Measurements from ENCODE around the gene ARHGAP40. TPM values are rescaled to one million over a fixed set of nuclear protein-coding genes. Genes with fewer than 3 reads are reported as not detected.

ARHGAP40 gene
- not detected in 2 replicates for total RNA-seq

DNA sequence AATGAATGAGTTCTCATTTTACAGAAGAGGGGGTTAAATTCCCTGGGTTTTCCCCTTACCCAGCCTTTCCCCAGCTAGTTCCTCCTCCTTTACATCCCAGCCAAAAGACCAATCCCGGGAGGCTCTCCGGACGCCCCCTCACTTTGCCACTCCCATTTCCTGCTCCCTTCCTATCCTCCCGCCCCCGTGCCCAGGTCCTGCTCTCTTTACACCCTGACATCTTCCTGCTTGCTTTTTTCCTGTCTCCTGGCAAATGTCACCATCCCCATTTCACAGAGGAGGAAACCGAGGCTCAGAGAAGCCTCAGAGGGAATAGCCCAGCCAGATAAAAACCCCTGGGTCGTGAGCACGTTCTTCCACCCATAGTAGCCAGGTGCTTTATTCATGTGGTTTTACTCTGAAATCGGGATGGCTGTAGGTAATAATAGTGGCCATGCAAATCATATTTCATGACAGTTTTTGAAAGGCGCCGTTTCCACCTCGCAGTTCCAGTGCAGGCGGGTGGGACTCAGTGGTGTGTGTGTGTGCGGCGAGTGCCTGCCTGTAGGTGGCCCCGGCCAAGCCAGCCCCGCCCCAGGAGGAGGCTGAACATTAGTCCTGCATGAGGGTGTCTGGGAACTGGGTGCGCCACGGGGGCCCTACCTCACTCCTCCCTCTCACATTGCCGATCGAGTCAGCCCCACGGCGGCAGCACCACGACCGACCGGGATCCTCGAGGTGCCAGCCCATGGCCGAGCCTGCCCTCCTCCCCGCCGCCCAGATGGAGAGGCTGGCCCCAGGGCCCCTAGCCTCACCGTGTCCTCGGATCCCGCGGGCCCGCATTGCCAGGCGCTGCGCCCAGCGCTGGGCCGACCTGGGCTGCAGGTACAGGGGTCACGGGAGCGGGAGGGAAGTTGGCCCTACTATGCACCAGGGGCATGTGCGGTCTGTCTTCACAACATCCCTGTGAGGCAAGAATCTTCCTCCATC lies at the start of gene ARHGAP40:
ARHGAP40 (plus strand) TSS at position 594 of the 969 bp plus-strand sequence.
- no peak for DNase-seq (ENCODE audit: low spot score)
- Mint-ChIP-seq H3K27ac (no peak within 1 kb of the TSS), H3K9me3 (no peaks in the 10 kb centered on the region), H3K36me3 (ENCODE audit: low read depth) (no peaks in the 10 kb centered on the region), H3K27me3 (ENCODE audit: insufficient read depth) (peaks cover 46% of the 10 kb centered on the region), H3K4me3 (peak within 1 kb of the TSS; percentile 17), H3K4me1 (ENCODE audit: low read depth) (peaks cover 7% of the 10 kb centered on the region)
- intact Hi-C loops (cut with micrococcal nuclease) = no loop called here

DNA sequence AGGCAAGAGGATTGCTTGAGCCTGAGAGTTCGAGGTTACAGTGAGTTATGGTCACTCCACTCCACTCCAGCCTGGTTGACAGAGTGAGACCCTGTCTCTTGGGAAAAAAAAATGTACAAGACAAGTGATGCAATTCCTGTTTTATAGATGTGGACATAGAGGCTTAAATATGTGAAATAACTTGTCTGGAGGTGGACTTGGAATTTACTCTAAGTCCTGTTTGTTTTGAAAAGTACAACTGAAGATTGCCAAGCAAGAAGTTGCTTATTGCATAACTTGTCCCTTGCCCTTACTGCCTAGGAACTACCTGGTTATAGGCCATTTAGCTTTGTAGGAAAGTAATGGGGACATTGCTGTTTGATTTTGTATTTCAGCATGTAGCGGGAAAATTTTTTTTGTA lies 46.6 kb upstream of the ARHGAP40 start:
- Mint-ChIP-seq H3K36me3 (ENCODE audit: low read depth) (peaks cover 28% of the 10 kb centered on the region), H3K9me3 (no peaks in the 10 kb centered on the region), H3K4me1 (ENCODE audit: low read depth) (no peaks in the 10 kb centered on the region), H3K27me3 (ENCODE audit: insufficient read depth) (no peaks in the 10 kb centered on the region), H3K27ac (no peak overlapping the region), H3K4me3 (no peak overlapping the region)
- no peak for DNase-seq (ENCODE audit: low spot score)
- intact Hi-C loops (cut with micrococcal nuclease) = no loop called here

DNA sequence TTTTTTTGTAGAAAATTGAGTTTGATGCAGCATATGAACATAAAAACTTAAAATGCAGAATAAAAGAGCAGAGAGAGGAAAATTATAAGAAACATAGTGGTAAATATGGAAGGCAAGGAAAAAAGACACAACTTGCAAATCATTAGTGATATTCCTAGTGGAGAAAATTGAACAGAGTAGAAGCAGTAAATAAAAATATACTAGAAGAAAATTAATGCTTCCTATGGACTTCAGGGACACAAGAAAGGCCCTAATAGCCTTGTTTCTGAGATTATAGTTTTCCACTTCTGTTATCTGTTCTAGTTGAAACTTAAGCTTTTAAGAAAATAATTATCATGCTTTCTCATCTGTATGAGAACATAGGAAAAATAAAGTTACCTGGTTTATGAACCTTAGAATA lies 46.2 kb upstream of the ARHGAP40 start:
- intact Hi-C loops (cut with micrococcal nuclease) = no loop called here
- DNase-seq (ENCODE audit: low spot score) = no peak
- H3K4me3 Mint-ChIP-seq = no peak overlapping the region

DNA sequence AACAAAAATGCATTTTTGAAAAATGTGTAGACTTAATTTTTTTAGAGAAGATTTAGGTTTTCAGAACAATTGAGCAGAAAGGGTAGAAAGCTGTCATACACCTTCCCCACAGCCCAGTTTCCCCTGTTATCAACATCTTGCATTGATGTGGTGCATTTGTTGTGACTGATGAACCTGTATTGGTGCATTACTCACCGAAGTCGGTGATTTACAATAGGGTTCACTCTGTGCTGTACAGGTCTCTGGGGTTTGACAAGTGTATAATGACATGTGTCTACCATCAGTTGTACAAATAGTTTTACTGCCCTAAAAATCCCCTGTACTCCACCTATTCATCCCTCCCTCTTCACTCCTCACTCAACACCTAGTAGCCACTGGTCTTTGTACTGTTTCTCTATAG lies 44.4 kb upstream of the ARHGAP40 start:
- no peaks in the 10 kb centered on the region for H3K4me1 Mint-ChIP-seq (ENCODE audit: low read depth)
- intact Hi-C loops (cut with micrococcal nuclease) = no loop called here
- no peaks in the 10 kb centered on the region for H3K27me3 Mint-ChIP-seq (ENCODE audit: insufficient read depth)
- H3K27ac Mint-ChIP-seq = no peak overlapping the region
- no peak for DNase-seq (ENCODE audit: low spot score)
- peaks cover 28% of the 10 kb centered on the region for H3K36me3 Mint-ChIP-seq (ENCODE audit: low read depth)
- no peaks in the 10 kb centered on the region for H3K9me3 Mint-ChIP-seq
- no peak overlapping the region for H3K4me3 Mint-ChIP-seq

More for the DNA sequence above, 46.2 kb upstream of the ARHGAP40 start:
- Mint-ChIP-seq H3K27ac (no peak overlapping the region), H3K36me3 (ENCODE audit: low read depth) (peaks cover 25% of the 10 kb centered on the region), H3K27me3 (ENCODE audit: insufficient read depth) (no peaks in the 10 kb centered on the region), H3K9me3 (no peaks in the 10 kb centered on the region), H3K4me1 (ENCODE audit: low read depth) (no peaks in the 10 kb centered on the region)

DNA sequence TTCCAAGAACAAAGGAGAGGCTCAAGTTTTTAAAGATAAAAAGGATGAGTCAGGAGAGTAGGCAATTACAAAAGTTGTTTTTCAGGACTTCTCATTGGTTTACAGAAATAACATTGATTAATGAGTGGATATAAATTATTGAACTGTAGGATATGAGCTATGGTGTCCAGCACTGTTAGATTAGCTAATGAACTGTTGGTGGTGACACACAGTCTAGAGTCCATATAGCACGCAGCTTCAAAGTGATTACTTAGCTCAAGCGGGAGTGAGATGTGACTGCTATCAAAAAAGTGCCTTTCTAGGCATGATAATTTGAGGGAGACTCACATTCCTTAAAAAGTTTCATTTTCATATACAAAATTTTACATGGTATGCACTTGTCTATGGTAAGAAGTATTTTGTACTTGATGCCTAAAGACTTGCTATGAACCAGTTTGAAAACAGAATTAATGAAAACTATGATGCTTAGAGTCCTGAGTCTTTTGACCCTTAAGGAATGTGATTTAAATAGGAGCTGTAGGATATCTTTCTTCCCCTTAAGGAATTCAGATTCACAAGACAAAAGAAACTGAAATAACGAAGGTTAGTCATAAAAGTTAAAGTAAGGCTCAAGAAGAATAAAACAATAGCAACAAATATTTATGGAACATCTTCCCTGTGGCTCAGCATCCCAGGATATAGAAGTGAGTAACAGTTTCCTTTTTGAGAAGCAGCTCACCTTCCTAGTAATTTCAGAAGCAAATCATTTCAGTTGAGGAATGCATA lies 42.8 kb upstream of the ARHGAP40 start:
- Mint-ChIP-seq H3K27ac (no peak overlapping the region), H3K36me3 (ENCODE audit: low read depth) (peaks cover 28% of the 10 kb centered on the region), H3K4me1 (ENCODE audit: low read depth) (no peaks in the 10 kb centered on the region), H3K4me3 (no peak overlapping the region), H3K27me3 (ENCODE audit: insufficient read depth) (no peaks in the 10 kb centered on the region), H3K9me3 (no peaks in the 10 kb centered on the region)
- DNase-seq (ENCODE audit: low spot score) = no peak
- intact Hi-C loops (cut with micrococcal nuclease) = no loop called here

DNA sequence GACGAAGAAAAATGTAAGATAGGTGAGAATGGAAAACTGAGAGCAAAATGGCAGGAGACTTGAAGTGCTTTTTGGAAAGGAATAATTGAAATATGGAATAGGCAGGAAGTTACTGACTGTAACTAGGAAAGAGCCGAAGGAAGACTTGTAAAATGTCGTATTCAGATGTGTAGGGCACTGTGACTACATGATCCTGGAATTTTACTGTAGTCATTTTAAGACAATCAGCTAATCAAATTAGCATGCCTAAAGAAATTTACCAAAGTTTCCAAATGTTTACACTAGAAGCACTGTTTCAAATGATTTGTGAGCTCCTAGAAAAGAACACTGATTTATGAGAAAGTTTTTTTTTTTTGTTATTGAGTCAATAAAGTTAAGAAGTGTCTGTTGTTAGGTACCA lies 41.8 kb upstream of the ARHGAP40 start:
- Mint-ChIP-seq H3K27me3 (ENCODE audit: insufficient read depth) (no peaks in the 10 kb centered on the region), H3K4me1 (ENCODE audit: low read depth) (no peaks in the 10 kb centered on the region), H3K4me3 (no peak overlapping the region), H3K9me3 (no peaks in the 10 kb centered on the region), H3K36me3 (ENCODE audit: low read depth) (peaks cover 25% of the 10 kb centered on the region), H3K27ac (no peak overlapping the region)
- intact Hi-C loops (cut with micrococcal nuclease) = no loop called here
- no peak for DNase-seq (ENCODE audit: low spot score)

DNA sequence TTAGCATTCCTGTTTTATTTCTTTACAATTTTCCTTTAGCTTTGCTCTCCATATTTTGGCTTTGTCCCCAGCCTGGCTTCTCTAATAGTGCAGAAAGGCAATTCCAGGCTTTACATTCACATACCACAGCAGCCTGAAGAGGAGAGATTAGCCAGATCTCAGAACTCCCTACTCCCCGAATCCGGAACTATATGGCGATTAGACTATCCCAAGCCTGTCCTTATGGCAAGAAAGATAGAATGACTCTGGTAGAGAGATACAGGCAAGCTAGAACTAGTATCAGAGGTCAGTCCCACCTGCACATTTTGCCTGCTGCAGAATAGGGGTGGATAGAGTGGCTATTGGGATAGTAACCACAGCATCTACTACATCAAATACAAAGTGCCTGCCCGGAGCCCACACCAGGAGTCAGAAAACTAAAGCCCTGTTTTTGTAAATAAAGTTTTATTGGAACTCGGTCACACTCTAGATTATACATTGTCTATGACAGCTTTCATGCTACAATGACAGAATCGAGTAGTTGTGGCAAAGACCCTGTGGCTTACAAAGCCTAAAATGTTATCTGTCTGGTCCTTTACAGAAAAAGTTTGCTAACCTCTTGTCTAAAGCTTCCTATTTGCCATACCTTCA lies 37.7 kb upstream of the ARHGAP40 start:
- Mint-ChIP-seq H3K36me3 (ENCODE audit: low read depth) (peaks cover 19% of the 10 kb centered on the region), H3K4me3 (no peak overlapping the region), H3K27me3 (ENCODE audit: insufficient read depth) (no peaks in the 10 kb centered on the region), H3K4me1 (ENCODE audit: low read depth) (no peaks in the 10 kb centered on the region), H3K27ac (no peak overlapping the region), H3K9me3 (no peaks in the 10 kb centered on the region)
- intact Hi-C loops (cut with micrococcal nuclease) = no loop called here
- no peak for DNase-seq (ENCODE audit: low spot score)

DNA sequence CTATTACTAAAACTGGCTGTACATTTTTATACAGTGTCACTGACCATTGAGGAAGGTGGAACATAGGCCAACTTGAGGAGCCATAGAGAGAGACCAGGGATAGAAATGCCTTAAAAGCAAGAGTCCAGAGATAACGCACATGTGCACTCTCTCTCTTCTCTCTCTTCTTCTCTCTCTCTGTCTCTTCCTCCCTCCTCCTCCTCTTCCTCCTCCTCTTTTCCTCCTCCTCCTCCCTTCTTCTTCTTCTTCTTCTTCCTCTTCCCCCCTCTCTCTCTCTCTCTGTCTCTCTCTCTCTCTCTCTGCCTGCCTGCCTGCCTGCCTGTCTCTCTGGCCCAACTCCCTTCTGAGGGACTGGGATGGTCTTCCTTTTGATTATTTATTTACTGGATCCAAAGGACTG lies 36.9 kb upstream of the ARHGAP40 start:
- no peak overlapping the region for H3K4me3 Mint-ChIP-seq
- no peak overlapping the region for H3K27ac Mint-ChIP-seq
- H3K9me3 Mint-ChIP-seq = no peaks in the 10 kb centered on the region
- no peaks in the 10 kb centered on the region for H3K27me3 Mint-ChIP-seq (ENCODE audit: insufficient read depth)
- intact Hi-C loops (cut with micrococcal nuclease) = no loop called here
- H3K4me1 Mint-ChIP-seq (ENCODE audit: low read depth) = no peaks in the 10 kb centered on the region
- no peak for DNase-seq (ENCODE audit: low spot score)
- peaks cover 13% of the 10 kb centered on the region for H3K36me3 Mint-ChIP-seq (ENCODE audit: low read depth)

DNA sequence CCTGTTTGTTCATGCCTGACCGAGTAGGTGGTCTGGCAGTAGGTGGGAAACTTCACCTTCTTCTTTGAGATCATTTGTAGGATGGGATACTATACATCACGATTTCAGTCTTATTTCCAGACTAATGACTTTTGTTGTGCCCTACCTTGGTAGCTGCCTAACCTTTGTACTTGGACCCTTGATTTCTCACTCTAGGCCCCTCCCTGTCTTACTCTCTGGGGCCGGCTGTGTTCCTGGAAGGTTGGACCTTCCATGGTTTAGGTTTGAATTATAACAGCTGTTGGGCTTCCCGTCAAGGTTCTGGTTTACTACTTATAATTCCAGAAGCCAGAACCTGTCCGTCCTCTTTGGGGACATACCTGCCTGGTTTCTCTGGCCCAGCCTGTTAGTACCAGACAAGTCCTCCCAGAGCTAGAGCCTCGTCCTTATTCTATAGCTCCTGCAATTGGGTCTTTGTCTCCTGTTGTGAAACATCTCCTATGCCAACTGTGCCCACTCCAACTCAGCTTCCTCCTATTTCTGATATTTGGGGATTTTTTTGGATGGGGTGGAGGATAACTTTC lies 35.5 kb upstream of the ARHGAP40 start:
- Mint-ChIP-seq H3K27ac (no peak overlapping the region), H3K4me3 (no peak overlapping the region), H3K27me3 (ENCODE audit: insufficient read depth) (no peaks in the 10 kb centered on the region), H3K4me1 (ENCODE audit: low read depth) (no peaks in the 10 kb centered on the region), H3K9me3 (no peaks in the 10 kb centered on the region), H3K36me3 (ENCODE audit: low read depth) (peaks cover 20% of the 10 kb centered on the region)
- intact Hi-C loops (cut with micrococcal nuclease) = no loop called here
- no peak for DNase-seq (ENCODE audit: low spot score)

DNA sequence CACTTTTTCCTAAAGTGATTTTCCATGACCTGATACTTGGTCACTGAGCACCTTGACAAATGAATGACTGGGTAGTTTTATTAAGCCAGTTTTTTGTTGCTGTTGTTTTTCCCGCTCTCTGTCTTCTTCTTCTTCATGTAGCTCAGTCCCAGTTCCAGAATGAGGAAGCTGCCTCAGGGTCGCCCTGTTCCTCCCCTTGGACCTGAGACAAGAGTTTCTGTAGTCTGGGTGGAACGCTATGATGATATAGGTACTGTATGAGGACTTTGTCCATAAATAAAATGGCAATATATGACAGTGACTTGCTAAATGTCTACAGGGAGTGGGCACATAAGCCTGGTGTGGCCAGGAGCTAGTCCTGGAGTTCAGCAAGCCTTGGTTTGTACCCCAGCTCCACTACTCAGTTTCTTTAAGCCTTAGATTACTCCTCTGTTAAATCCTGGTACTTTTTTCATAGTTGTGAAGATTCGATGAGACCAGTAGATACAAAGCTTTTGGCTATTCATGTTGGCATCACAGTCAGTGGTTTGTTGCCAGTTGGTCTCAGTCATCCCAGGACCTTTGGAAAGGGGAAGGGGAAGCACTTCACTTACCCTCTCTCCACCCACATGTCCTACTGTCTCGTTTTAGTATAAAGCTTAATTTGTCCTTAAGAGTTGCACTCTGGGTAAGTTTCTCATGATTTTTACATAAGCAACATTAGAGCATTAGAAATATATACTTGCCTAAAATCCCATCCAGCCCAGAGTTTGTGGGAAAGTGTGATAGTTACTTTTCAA lies 31.7 kb upstream of the ARHGAP40 start:
- no peaks in the 10 kb centered on the region for H3K27me3 Mint-ChIP-seq (ENCODE audit: insufficient read depth)
- no peaks in the 10 kb centered on the region for H3K4me1 Mint-ChIP-seq (ENCODE audit: low read depth)
- H3K4me3 Mint-ChIP-seq = no peak overlapping the region
- peaks cover 25% of the 10 kb centered on the region for H3K36me3 Mint-ChIP-seq (ENCODE audit: low read depth)
- no peak for DNase-seq (ENCODE audit: low spot score)
- intact Hi-C loops (cut with micrococcal nuclease) = no loop called here
- no peaks in the 10 kb centered on the region for H3K9me3 Mint-ChIP-seq
- no peak overlapping the region for H3K27ac Mint-ChIP-seq

DNA sequence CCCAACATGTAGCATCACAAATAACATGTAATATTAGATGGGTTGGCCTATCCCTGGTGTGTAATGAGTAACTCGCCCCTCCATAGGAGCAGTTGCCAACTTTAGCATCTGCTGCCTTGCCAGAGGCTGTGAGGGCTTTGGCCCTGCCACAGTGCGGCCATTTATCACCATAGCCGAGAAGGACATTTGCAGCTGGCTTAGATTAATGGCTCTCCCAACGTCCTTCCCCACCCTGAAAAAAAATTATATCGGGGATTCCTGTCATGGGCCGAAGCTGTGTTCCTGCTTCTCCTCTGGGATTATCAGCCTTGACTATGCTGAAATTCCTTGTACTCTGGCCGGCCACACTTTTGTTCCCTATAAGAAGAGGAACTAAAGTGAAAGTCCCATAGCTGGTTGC lies 28.2 kb upstream of the ARHGAP40 start:
- no peak for DNase-seq (ENCODE audit: low spot score)
- Mint-ChIP-seq H3K4me3 (no peak overlapping the region), H3K27me3 (ENCODE audit: insufficient read depth) (no peaks in the 10 kb centered on the region), H3K4me1 (ENCODE audit: low read depth) (no peaks in the 10 kb centered on the region), H3K9me3 (no peaks in the 10 kb centered on the region), H3K36me3 (ENCODE audit: low read depth) (peaks cover 33% of the 10 kb centered on the region), H3K27ac (no peak overlapping the region)
- intact Hi-C loops (cut with micrococcal nuclease) = no loop called here

DNA sequence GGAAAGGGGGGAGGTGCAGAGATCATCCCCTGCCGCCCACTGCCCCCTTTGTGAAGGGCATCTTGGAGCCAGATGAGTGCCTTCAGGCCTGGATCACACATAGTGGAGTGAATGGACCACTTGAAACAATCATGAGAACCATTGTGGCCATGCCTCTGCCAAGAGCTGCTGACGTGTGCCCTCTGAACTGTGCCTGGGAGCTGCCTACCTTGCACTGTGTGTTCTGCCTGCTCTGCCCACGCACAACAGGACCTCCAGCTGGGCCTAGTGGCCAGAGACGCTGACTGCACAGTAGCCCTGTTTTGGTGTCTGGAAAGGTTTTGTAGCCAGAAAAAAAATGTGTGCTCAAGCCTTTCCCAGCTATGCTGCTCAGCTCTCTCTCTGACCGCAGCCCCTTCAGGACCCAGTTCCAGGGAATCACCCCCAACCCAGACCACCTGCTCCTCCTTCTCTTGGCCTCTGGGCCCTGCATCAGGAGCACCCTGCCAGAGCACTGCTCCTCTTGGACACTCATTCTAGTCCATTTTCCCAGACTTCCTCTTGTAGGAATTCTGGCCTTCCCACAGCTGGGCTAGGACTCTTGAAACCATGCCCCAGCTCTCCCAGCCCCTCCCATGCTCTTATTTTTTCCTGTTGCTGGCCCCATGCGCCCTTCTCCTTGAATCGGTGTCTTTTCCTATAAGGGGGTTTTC lies 22.2 kb upstream of the ARHGAP40 start:
- no peaks in the 10 kb centered on the region for H3K4me1 Mint-ChIP-seq (ENCODE audit: low read depth)
- no peak overlapping the region for H3K4me3 Mint-ChIP-seq
- H3K36me3 Mint-ChIP-seq (ENCODE audit: low read depth) = peaks cover 18% of the 10 kb centered on the region
- no peaks in the 10 kb centered on the region for H3K27me3 Mint-ChIP-seq (ENCODE audit: insufficient read depth)
- intact Hi-C loops (cut with micrococcal nuclease) = no loop called here
- no peak for DNase-seq (ENCODE audit: low spot score)
- H3K9me3 Mint-ChIP-seq = no peaks in the 10 kb centered on the region
- H3K27ac Mint-ChIP-seq = no peak overlapping the region
